HepG2 (cell line): ENCODE results near the gene DLG2. TPM values are rescaled to one million over a fixed set of nuclear protein-coding genes. Genes with fewer than 3 reads are reported as not detected.
A peak's percentile ranks its signal among the peaks of the same experiment; 100 is the strongest.

Source experiments
- ARID2 ChIP-seq: sonication (generic); formaldehyde crosslinking; IDR thresholded peaks from 2 replicates; pipeline ENCODE4 v1.8.1; 2022; ENCODE audit warnings: mild to moderate bottlenecking, missing genetic modification reagents, borderline replicate concordance
- ARID3A ChIP-seq: IDR thresholded peaks from 2 replicates; pipeline ENCODE4 v1.6.1; 2012; ENCODE audit warnings: low read depth, low read length, improper control_type of control experiment
- ARNT2 ChIP-seq: sonication (generic); formaldehyde crosslinking; IDR thresholded peaks from 2 replicates; pipeline ENCODE4 v1.8.0; 2022; ENCODE audit warnings: mild to moderate bottlenecking, low read depth, missing genetic modification reagents, moderate library complexity
- E2F5 ChIP-seq: sonication (generic); formaldehyde crosslinking; conservative IDR thresholded peaks from 2 replicates; pipeline ENCODE4 v1.4.0; 2020; ENCODE audit warnings: missing genetic modification reagents
- ELF3 ChIP-seq: IDR thresholded peaks from 2 replicates; pipeline ENCODE4 v1.6.1; 2016; ENCODE audit warnings: missing genetic modification reagents, missing compliant biosample characterization
- HIVEP1 ChIP-seq: sonication (generic); formaldehyde crosslinking; IDR thresholded peaks from 2 replicates; pipeline ENCODE4 v1.4.0; 2020; ENCODE audit warnings: mild to moderate bottlenecking, missing genetic modification reagents
- MXI1 ChIP-seq: IDR thresholded peaks from 3 replicates; pipeline ENCODE4 v1.6.1; 2012; ENCODE audit warnings: low read depth, low read length, inconsistent platforms, borderline replicate concordance
- PBX3 ChIP-seq: sonication (generic); formaldehyde crosslinking; IDR thresholded peaks from 2 replicates; pipeline ENCODE4 v1.8.1; 2023; ENCODE audit warnings: missing genetic modification reagents, inconsistent platforms, borderline replicate concordance
- REST ChIP-seq, 2 experiments: IDR thresholded peaks; 2 replicates each; pipeline ENCODE4 v1.6.1; 2011 to 2012; ENCODE audit warnings: low read length in 2 of 2, borderline replicate concordance in 1 of 2, low read depth in 1 of 2, mild to moderate bottlenecking in 1 of 2, moderate library complexity in 1 of 2
- TRIM22 ChIP-seq: fragments of 450-650 bp; IDR thresholded peaks from 2 replicates; pipeline ENCODE4 v1.6.1; 2017
- ZBTB14 ChIP-seq: sonication (generic); formaldehyde crosslinking; IDR thresholded peaks from 2 replicates; pipeline ENCODE4 v1.4.0; 2020; ENCODE audit warnings: missing genetic modification reagents
- ZNF414 ChIP-seq: sonication (generic); formaldehyde crosslinking; IDR thresholded peaks from 2 replicates; pipeline ENCODE4 v1.5.0; 2020; ENCODE audit warnings: missing genetic modification reagents
- ZNF430 ChIP-seq: sonication (generic); formaldehyde crosslinking; IDR thresholded peaks from 2 replicates; pipeline ENCODE4 v1.9.0; 2021; ENCODE audit warnings: mild to moderate bottlenecking, missing genetic modification reagents
- ZNF766 ChIP-seq: sonication (generic); formaldehyde crosslinking; IDR thresholded peaks from 2 replicates; pipeline ENCODE4 v1.5.0; 2020; ENCODE audit warnings: missing genetic modification reagents, borderline replicate concordance
- polyA plus RNA-seq, 8 experiments: library from polyadenylated mRNA; depleted of rRNA in 3 of 8; stranded (reverse) in 7 of 8; unstranded in 1 of 8; fragments of >200 nt; fragmentation: Illumina TruSeq in 4 of 8; extraction: Trizol in 4 of 8; gene quantifications; 2 replicates each; pipeline versions ENCODE4 v1.2.1 to v1.2.3, GENCODE V29; 2011 to 2016; ENCODE audit warnings: low read depth in 4 of 8, missing spikeins in 1 of 8, mixed read lengths in 1 of 8; ENCODE audit not compliant: insufficient read depth in 1 of 8
- total RNA-seq, 5 experiments: library from RNA; depleted of rRNA; stranded (reverse); fragments of >200 nt; fragmentation: Illumina TruSeq; extraction: Trizol; gene quantifications; 2 replicates each; pipeline ENCODE4 v1.2.3, GENCODE V29; 2016; ENCODE audit warnings: low read depth in 1 of 5

DLG2 gene
- total and polyA plus RNA-seq, 2 of the 13 experiments (the other 11 are each of a cell fraction or from before 2014, with no cell fraction given) = 0.46 to 1.0 TPM

GRCh38 chr11:85627998-85628770 is 1.0 kb upstream of the DLG2 start, which contains the start of gene TMEM126B (continued):
- TF ChIP-seq E2F5 (CRISPR knock-in tag) (peak; percentile 91), HIVEP1 (CRISPR knock-in tag) (no peak; the same call in 1 of the 2 replicates), ZNF430 (peak; percentile 57; the same call in 1 of the 2 replicates), ZNF766 (CRISPR knock-in tag) (no peak), MXI1 (peak; percentile 92; the same call in 2 of the 3 replicates), TRIM22 (no peak), ELF3 (CRISPR knock-in tag) (peak; percentile 63; the same call in 1 of the 2 replicates), REST (IDR thresholded peaks at IDR 0.05; ENCODE audit: borderline replicate concordance in 1 of 2, low read depth in 1 of 2, low read length in 2 of 2) (peak in 1 of 2 experiments; percentile 43; a peak in 2 of 4 replicates), ARID2 (CRISPR knock-in tag) (peak; percentile 79), ARID3A (peak; percentile 66), ARNT2 (CRISPR knock-in tag) (0 out of 2 replicates have a peak, but pooled peaks have one; percentile 22), ZBTB14 (CRISPR knock-in tag) (no peak), PBX3 (CRISPR knock-in tag) (no peak), ZNF414 (peak; percentile 80; the same call in 1 of the 2 replicates)
